Uterus (tissue), 4 donors: ENCODE measurements around the gene NCEH1. TPM values are rescaled to one million over a fixed set of nuclear protein-coding genes. Genes with fewer than 3 reads are reported as not detected.

Experiments used
- DNase-seq, 2 donors: peaks; one replicate each; pipeline ENCODE4 v3.0.0-alpha.2; 2019 to 2020
- H3K27ac ChIP-seq, 2 donors: fragments of 200-600 bp; sonication (generic); 1 replicate in 1 of 2; 2 replicates in 1 of 2; pipeline ENCODE4 v1.5.1; 2016 to 2018
- H3K27me3 ChIP-seq, 2 donors: fragments of 200-600 bp; sonication (generic); one replicate each; pipeline ENCODE4 v1.5.1; 2018 to 2019; ENCODE audit warnings: control low read depth in 1 of 2
- H3K36me3 ChIP-seq, 2 donors: fragments of 200-600 bp; sonication (generic); one replicate each; pipeline ENCODE4 v1.5.1; 2019; ENCODE audit warnings: control low read depth in 1 of 2
- H3K4me1 ChIP-seq, 2 donors: fragments of 200-600 bp; sonication (generic); one replicate each; pipeline ENCODE4 v1.5.1; 2018 to 2019; ENCODE audit warnings: control low read depth in 1 of 2
- H3K4me3 ChIP-seq, 2 donors: fragments of 200-600 bp; sonication (generic); 1 replicate in 1 of 2; 2 replicates in 1 of 2; pipeline ENCODE4 v1.5.1; 2018 to 2019; ENCODE audit warnings: mild to moderate bottlenecking in 1 of 2
- H3K9me3 ChIP-seq, 2 donors: fragments of 200-600 bp; sonication (generic); one replicate each; pipeline ENCODE4 v1.5.1; 2019; ENCODE audit warnings: control low read depth in 1 of 2
- CTCF ChIP-seq, 4 experiments: fragments of 200-600 bp in 2 of 4; fragments of 450-650 bp in 2 of 4; sonication (generic) in 2 of 4; IDR thresholded peaks; one replicate each; pipeline ENCODE4 v1.5.1; 2016 to 2019; ENCODE audit warnings: antibody characterized with exemption in 4 of 4, mild to moderate bottlenecking in 2 of 4, moderate library complexity in 1 of 4
- POLR2A ChIP-seq, 2 donors: fragments of 450-650 bp; IDR thresholded peaks; one replicate each; pipeline ENCODE4 v1.6.1; 2016; ENCODE audit warnings: antibody characterized with exemption in 2 of 2, mild to moderate bottlenecking in 1 of 2, moderate library complexity in 1 of 2
- intact Hi-C: fragments of 100-400 bp; cut with DNase I; formaldehyde crosslinking; loops from one replicate; pipeline ENCODE4 v1.15.1; 2023; ENCODE audit warnings: low total_unique reads
- total RNA-seq, 4 donors: library from RNA; depleted of rRNA in 3 of 4; stranded (reverse); fragments of >200 nt in 3 of 4; gene quantifications; one replicate each; pipeline versions ENCODE4 v1.1.0 to v1.2.4, GENCODE V29; 2014 to 2023
- donor health status: DM: yes; HTN: yes; CAD: no.

Gene NCEH1
- total RNA-seq, 4 donors from 2014 or later: 1.8 to 5.8 (median 5.4) TPM

- Histone ChIP-seq H3K4me3 (no peak overlapping the region), H3K27ac (no peak overlapping the region), H3K9me3 (no peaks in the 10 kb centered on the region), H3K27me3 (no peaks in the 10 kb centered on the region), H3K36me3 (no peaks in the 10 kb centered on the region), H3K4me1 (no peaks in the 10 kb centered on the region)
- TF ChIP-seq POLR2A (IDR thresholded peaks at IDR 0.05) (no peak), CTCF (IDR thresholded peaks at IDR 0.05) (no peak)
- DNase-seq: no peak
- intact Hi-C loops: no loop called here
Observed at GRCh38 chr3:172651936-172652625, 58.8 kb downstream of the NCEH1 start.

- Histone ChIP-seq H3K36me3 (no peaks in the 10 kb centered on the region), H3K27ac (no peak overlapping the region), H3K9me3 (no peaks in the 10 kb centered on the region), H3K4me3 (no peak overlapping the region), H3K4me1 (no peaks in the 10 kb centered on the region), H3K27me3 (no peaks in the 10 kb centered on the region)
- intact Hi-C loops: no loop called here
- DNase-seq: no peak
- TF ChIP-seq POLR2A (IDR thresholded peaks at IDR 0.05) (no peak), CTCF (IDR thresholded peaks at IDR 0.05) (no peak)
Observed at GRCh38 chr3:172649987-172650386, 60.9 kb downstream of the NCEH1 start.

GRCh38 chr3:172648747-172649146, 62.1 kb downstream of the NCEH1 start:
- intact Hi-C loops: no loop called here
- no peaks in the 10 kb centered on the region for H3K4me1 ChIP-seq
- DNase-seq: no peak
- no peak overlapping the region for H3K4me3 ChIP-seq
- no peak for TF ChIP-seq POLR2A (IDR thresholded peaks at IDR 0.05)
- TF ChIP-seq CTCF (IDR thresholded peaks at IDR 0.05): no peak
- H3K27ac ChIP-seq: no peak overlapping the region
- H3K9me3 ChIP-seq: no peaks in the 10 kb centered on the region
- no peaks in the 10 kb centered on the region for H3K36me3 ChIP-seq
- no peaks in the 10 kb centered on the region for H3K27me3 ChIP-seq

GRCh38 chr3:172647823-172648222, 63.0 kb downstream of the NCEH1 start:
- H3K36me3 ChIP-seq: no peaks in the 10 kb centered on the region

More at GRCh38 chr3:172647823-172648222, 63.0 kb downstream of the NCEH1 start:
- no peak for DNase-seq
- Histone ChIP-seq H3K4me3 (no peak overlapping the region), H3K27ac (no peak overlapping the region), H3K27me3 (no peaks in the 10 kb centered on the region), H3K9me3 (no peaks in the 10 kb centered on the region), H3K4me1 (no peaks in the 10 kb centered on the region)
- intact Hi-C loops: no loop called here
- TF ChIP-seq POLR2A (IDR thresholded peaks at IDR 0.05) (no peak), CTCF (IDR thresholded peaks at IDR 0.05) (no peak)
